ENCODE data around the gene HOXB9.

Gene HOXB9

DNA sequence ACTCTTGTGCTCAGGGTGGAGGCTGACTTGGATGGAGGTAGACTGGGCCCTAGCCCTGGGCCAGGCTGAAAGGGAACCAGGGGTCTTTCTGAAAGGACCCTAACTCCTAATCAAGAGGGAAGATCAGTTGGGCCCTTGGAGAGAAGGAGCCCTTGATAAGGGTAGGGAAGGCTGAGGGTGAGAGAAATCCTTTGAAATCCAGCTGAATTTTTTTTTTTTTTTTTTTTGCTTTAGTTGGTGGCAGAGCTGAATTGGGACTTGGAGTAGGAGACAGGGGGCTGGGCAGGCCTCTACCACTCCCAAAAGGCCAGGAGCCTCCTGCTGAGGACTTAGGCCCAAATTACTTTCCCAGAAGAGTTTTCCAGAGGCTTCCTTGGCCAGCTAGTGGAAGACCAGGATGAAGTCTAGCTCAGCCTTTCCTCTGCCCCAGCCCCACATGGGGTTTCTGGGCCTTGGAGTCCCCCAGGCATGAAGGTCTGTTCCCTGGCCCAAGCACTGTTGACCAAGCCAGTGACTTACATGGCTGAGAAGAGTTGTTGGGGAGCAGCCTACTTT is 35.5 kb downstream of the HOXB9 start:
- no peak overlapping the region for H3K4me3 ChIP-seq (ENCODE audit: low read length)
- peaks cover 99% of the 10 kb centered on the region for H3K27me3 ChIP-seq (ENCODE audit: insufficient read depth, low read length)
- H2AFZ ChIP-seq (ENCODE audit: low read depth, low read length) = no peak overlapping the region
- H3K4me1 ChIP-seq (ENCODE audit: insufficient read depth, low read length) = peaks cover 5% of the 10 kb centered on the region
- H3K9me3 ChIP-seq (ENCODE audit: low read length) = no peaks in the 10 kb centered on the region
- no peaks in the 10 kb centered on the region for H3K36me3 ChIP-seq (ENCODE audit: insufficient read depth, low read length)

DNA sequence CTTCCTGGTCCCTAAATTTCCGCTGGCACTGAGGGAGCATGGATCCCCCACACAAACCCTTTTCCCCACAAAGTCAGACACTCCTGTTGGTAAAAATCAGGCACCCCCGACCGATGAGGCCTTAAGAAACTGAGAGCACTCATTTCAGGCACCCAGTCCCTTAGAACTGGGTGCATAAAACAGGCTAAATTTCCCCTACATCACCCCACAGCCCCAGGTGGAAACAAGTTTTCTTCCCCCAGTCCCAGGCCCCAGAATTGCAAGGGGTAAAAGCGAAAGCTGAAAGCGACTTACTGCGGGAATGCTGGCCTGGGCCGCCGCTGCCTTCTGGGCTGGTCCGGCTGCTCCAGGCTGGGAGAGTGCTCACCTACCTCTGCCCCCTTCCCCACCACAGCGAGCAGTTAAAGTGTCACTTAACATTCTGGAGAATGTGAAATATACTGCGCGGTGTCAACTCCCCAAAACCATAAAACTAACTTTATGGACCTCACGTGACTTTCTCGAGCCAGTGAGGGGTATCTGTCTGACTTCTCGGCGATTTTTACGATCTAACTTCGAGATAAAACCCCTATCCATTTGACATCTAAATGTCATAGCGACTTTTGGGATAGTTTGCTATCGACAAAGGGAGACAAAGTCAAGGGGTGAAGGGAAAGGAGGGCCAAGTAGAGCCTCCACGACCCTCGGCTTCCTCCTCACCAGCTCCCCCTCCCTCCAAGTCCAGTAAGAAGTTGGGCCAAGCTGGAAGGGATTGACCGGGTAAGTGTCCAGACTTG is 36.1 kb downstream of the HOXB9 start, which contains the start of gene HOXB3:
TSS of gene HOXB3 (minus strand) at position 411 of the 776 bp plus-strand sequence. CDS start 37,767 bp downstream, outside the sequence.
- H2AFZ ChIP-seq (ENCODE audit: low read depth, low read length) = no peak within 1 kb of the TSS
- peaks cover 6% of the 10 kb centered on the region for H3K4me1 ChIP-seq (ENCODE audit: insufficient read depth, low read length)
- H3K36me3 ChIP-seq (ENCODE audit: insufficient read depth, low read length) = no peaks in the 10 kb centered on the region
- H3K27me3 ChIP-seq (ENCODE audit: insufficient read depth, low read length) = peaks cover 100% of the 10 kb centered on the region
- no peak within 1 kb of the TSS for H3K4me3 ChIP-seq (ENCODE audit: low read length)
- no peaks in the 10 kb centered on the region for H3K9me3 ChIP-seq (ENCODE audit: low read length)

DNA sequence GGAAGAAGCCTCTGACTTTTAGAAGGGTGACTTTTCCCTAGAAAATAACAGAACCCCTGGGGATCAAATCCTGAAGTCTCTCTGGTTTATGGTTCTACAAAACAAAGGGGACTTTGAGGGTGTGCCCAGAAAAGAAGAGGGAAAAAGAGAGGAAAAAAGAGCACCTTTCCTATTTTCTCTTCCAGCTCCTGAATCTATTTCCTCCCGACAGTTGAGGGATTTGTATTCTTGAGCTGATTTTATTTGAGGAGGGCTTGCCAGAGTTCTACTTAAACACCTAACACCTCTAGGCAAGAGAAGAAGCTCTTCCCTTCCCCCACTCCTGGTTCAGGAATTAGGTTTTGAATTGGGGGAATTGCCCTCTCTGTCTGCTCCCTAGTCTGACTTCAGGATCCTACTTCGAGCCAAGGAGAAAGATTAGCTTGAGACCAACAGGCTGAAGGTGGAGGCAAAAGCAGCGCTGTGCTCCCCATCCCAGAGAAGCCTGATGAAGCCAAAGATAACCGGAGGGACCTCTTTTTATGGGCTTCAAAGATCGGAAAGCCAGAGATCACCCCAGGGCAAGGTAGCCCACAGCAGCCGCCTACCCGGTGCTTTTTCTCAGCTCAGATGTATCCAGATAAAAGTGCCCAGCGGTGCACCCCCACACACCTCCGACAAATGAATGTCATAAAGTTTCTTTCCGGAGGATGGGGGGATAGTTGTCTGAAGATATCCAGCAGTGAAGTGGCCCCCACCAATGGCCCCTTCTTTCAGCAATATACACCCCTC is 36.9 kb downstream of the HOXB9 start:
- Histone ChIP-seq H3K36me3 (ENCODE audit: insufficient read depth, low read length) (no peaks in the 10 kb centered on the region), H2AFZ (ENCODE audit: low read depth, low read length) (no peak overlapping the region), H3K4me3 (ENCODE audit: low read length) (no peak overlapping the region), H3K9me3 (ENCODE audit: low read length) (no peaks in the 10 kb centered on the region), H3K27me3 (ENCODE audit: insufficient read depth, low read length) (peaks cover 98% of the 10 kb centered on the region), H3K4me1 (ENCODE audit: insufficient read depth, low read length) (peaks cover 6% of the 10 kb centered on the region)

DNA sequence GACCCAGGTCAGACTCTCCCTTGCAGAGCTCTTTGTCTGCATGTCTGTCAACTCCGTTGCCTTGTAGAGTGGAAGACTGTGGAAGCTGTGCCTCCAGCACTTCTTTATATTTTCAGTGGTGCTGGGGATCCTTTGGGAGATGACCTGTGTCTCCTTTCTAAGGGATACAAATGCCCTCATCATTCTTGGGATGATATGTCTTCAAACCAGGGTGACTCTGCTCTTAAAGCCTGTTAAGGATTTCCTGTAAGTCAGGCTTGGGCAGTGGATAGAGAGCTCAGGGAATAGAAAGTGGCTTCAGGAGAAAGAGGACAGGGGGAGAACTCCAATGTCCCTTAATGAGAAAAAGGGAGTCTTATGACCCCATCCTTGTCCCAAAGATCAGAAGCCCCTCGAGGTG is 37.6 kb downstream of the HOXB9 start:
- H3K4me3 ChIP-seq (ENCODE audit: low read length) = no peak overlapping the region

DNA sequence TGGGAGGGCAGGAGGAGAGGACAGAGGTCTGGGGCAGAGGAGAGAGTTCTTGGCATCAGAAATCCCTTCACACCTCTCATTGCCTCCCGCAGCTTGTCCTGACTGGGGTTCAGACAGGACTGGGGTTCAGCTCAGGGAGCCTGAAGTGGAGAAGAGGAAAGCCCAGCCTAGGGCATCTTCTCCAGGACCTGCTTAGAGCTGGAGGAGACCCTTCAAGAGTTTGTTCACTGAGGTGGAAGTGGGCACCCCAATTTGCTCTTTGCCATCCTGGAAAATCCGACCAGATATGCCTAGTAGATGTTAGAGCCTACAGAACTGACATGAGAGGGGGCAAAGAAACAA is 38.1 kb downstream of the HOXB9 start:
- Histone ChIP-seq H3K27me3 (ENCODE audit: insufficient read depth, low read length) (peaks cover 98% of the 10 kb centered on the region), H3K4me1 (ENCODE audit: insufficient read depth, low read length) (peaks cover 6% of the 10 kb centered on the region), H2AFZ (ENCODE audit: low read depth, low read length) (no peak overlapping the region), H3K36me3 (ENCODE audit: insufficient read depth, low read length) (no peaks in the 10 kb centered on the region), H3K4me3 (ENCODE audit: low read length) (no peak overlapping the region), H3K9me3 (ENCODE audit: low read length) (peaks cover 2% of the 10 kb centered on the region)

More for the DNA sequence above, 37.6 kb downstream of the HOXB9 start:
- Histone ChIP-seq H3K27me3 (ENCODE audit: insufficient read depth, low read length) (peaks cover 98% of the 10 kb centered on the region), H3K4me1 (ENCODE audit: insufficient read depth, low read length) (peaks cover 6% of the 10 kb centered on the region), H2AFZ (ENCODE audit: low read depth, low read length) (no peak overlapping the region), H3K36me3 (ENCODE audit: insufficient read depth, low read length) (no peaks in the 10 kb centered on the region), H3K9me3 (ENCODE audit: low read length) (no peaks in the 10 kb centered on the region)

DNA sequence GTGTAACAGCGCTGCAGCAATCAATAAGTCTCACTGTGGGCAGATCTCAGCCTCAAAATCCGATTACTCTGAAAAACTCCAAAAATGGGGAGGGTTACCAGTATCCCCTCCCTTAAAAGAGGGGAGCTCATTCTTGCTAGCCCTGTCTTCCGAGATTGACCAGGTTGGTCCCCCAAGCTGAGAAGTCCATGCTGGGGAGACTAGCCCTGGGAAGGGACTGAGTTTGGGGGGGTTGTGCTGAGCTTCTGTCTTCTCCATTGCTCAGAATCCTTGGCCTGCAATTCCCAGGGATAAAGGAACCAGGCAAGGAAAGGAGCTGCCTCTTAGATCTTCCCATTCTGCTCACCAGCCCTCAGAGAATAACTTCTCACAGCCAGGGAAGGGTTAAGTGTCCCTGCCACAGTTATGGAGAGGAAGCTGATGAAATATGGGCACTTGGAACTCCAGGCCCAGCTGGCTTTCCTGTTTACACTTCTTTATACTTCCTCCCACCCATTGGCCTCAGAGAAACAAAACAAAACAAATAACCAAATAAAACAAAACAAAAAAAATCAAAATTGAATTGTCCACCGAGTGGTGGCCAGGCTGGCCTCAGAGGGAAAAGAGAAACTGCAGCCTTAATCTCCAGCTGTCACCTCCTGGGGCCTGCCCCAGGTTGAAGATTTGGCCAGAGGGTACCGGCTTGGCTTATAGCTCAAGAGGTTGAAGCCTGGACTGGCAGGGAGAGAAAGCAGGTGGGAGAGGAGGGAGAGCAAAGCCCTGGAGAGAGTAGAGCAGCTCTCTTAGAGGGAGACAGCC is 38.7 kb downstream of the HOXB9 start:
- no peaks in the 10 kb centered on the region for H3K36me3 ChIP-seq (ENCODE audit: insufficient read depth, low read length)
- peaks cover 6% of the 10 kb centered on the region for H3K4me1 ChIP-seq (ENCODE audit: insufficient read depth, low read length)
- no peak overlapping the region for H3K4me3 ChIP-seq (ENCODE audit: low read length)
- H3K27me3 ChIP-seq (ENCODE audit: insufficient read depth, low read length) = peaks cover 98% of the 10 kb centered on the region
- peaks cover 2% of the 10 kb centered on the region for H3K9me3 ChIP-seq (ENCODE audit: low read length)
- H2AFZ ChIP-seq (ENCODE audit: low read depth, low read length) = no peak overlapping the region

DNA sequence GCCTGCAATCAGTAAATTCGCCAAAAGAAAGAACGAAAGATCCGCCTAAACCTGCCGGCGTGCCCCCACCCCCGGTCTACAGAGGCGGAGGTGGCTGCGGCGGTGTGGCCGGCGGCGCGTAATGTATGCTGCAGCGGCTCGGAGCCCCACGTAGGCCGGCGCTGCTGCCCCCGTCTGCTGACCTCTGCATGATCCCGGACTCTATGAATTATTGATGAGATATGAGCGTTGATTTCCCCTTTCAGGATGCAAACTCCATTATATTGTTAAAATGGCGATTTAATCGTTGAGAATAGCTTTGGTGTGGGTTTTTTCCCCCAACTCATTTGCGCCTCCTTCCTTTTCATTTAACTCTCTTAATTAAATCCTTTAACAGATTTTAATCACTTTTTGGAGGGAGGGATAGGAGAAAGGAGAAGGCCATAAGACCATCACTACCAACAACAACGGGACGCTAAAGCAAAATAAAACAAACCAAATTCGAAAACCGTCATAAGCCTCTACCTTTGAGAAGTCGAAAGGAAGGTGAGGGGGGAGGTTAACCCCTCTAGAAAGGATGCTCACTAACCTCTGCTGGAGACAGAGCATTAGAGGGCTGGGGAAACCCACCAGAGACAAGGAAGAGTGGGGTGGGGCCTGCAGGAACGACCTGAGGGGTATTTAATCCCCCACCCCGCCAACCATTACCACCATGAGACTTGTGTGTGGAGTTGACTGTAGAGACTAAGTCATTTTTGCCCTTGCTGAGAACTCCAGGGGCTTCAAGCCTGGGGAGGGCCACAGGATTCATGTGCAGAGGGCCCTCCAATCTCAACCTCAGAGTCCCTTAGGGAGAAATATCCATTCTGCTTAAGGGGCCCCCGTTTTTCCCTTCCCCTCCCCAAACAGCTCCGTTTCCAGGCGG is 39.6 kb downstream of the HOXB9 start:
- H3K4me3 ChIP-seq (ENCODE audit: low read length) = no peak overlapping the region

DNA sequence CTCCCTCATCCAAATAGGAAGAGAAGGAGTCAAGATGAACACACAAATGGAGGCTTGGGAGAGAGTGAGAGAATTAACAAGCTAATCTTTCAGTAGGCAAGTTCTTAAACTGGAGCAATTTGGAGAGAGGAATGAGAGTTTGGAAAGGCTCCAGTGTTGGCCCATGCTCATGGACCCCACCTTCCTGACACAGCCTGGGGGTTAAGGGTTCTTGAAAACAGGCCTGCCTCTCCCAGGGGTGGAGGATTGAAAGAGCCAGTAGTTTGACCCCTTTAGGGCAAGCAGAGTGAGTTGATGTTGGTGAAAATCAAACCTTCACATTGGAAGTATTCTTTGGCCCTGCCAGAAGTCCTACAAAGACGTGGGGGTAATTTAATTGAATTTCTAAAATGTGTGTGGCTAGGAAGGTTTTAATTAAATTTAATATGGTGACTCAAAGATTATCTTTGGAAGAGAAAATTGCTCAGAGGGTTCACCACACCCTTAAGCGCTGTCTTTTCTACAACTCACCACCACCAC is 41.9 kb downstream of the HOXB9 start:
- H3K9me3 ChIP-seq (ENCODE audit: low read length) = peaks cover 2% of the 10 kb centered on the region
- peaks cover 98% of the 10 kb centered on the region for H3K27me3 ChIP-seq (ENCODE audit: insufficient read depth, low read length)
- H3K4me1 ChIP-seq (ENCODE audit: insufficient read depth, low read length) = peaks cover 6% of the 10 kb centered on the region
- H3K36me3 ChIP-seq (ENCODE audit: insufficient read depth, low read length) = no peaks in the 10 kb centered on the region
- no peak overlapping the region for H3K4me3 ChIP-seq (ENCODE audit: low read length)
- no peak overlapping the region for H2AFZ ChIP-seq (ENCODE audit: low read depth, low read length)

More for the DNA sequence above, 39.6 kb downstream of the HOXB9 start:
- Histone ChIP-seq H3K4me1 (ENCODE audit: insufficient read depth, low read length) (peaks cover 6% of the 10 kb centered on the region), H2AFZ (ENCODE audit: low read depth, low read length) (no peak overlapping the region), H3K36me3 (ENCODE audit: insufficient read depth, low read length) (no peaks in the 10 kb centered on the region), H3K9me3 (ENCODE audit: low read length) (peaks cover 2% of the 10 kb centered on the region), H3K27me3 (ENCODE audit: insufficient read depth, low read length) (peaks cover 98% of the 10 kb centered on the region)

DNA sequence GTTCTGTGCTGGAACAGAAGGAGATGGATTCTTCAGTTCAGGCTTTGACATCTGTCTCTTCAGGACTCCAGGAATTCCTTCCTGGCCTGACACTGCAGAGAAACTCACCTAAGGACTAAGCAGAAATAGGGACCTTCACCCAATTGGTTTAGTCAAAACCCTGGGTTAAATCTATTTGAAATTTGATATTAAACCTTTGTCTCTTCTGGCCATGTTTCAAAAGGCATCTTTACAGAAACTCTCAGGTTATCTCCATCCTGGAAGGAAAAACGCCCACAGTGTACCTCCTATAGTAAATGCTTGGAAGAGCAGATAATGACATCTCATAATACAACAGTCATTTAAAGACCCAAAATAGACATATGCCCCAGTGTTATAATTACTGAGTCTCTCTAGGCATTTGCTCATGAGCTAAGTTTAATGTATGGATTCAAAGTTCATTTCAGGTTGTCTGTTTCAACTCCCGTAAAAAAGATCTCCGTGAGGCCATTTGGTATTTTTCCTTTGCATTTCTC is 42.4 kb downstream of the HOXB9 start:
- no peaks in the 10 kb centered on the region for H3K36me3 ChIP-seq (ENCODE audit: insufficient read depth, low read length)
- peaks cover 98% of the 10 kb centered on the region for H3K27me3 ChIP-seq (ENCODE audit: insufficient read depth, low read length)
- no peak overlapping the region for H3K4me3 ChIP-seq (ENCODE audit: low read length)
- H3K4me1 ChIP-seq (ENCODE audit: insufficient read depth, low read length) = peaks cover 6% of the 10 kb centered on the region
- peaks cover 2% of the 10 kb centered on the region for H3K9me3 ChIP-seq (ENCODE audit: low read length)
- no peak overlapping the region for H2AFZ ChIP-seq (ENCODE audit: low read depth, low read length)

DNA sequence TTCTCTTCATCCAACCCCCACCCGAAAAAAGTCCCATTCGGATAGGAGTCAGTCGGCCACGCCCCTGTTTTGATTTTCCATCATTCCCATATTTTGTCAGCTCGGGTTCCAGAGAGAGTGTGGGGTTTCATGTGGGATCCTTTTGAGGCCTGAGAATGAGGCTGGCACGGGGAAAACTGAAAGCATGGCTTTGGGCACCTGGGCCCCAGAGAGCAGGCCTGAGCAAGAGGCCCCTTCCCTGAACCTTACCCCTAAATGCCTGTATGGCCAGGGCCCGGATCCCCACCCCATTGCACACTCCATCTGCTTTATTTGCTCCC is 43.4 kb downstream of the HOXB9 start:
- Histone ChIP-seq H3K27me3 (ENCODE audit: insufficient read depth, low read length) (peaks cover 92% of the 10 kb centered on the region), H3K9me3 (ENCODE audit: low read length) (peaks cover 2% of the 10 kb centered on the region), H3K4me3 (ENCODE audit: low read length) (no peak overlapping the region)

DNA sequence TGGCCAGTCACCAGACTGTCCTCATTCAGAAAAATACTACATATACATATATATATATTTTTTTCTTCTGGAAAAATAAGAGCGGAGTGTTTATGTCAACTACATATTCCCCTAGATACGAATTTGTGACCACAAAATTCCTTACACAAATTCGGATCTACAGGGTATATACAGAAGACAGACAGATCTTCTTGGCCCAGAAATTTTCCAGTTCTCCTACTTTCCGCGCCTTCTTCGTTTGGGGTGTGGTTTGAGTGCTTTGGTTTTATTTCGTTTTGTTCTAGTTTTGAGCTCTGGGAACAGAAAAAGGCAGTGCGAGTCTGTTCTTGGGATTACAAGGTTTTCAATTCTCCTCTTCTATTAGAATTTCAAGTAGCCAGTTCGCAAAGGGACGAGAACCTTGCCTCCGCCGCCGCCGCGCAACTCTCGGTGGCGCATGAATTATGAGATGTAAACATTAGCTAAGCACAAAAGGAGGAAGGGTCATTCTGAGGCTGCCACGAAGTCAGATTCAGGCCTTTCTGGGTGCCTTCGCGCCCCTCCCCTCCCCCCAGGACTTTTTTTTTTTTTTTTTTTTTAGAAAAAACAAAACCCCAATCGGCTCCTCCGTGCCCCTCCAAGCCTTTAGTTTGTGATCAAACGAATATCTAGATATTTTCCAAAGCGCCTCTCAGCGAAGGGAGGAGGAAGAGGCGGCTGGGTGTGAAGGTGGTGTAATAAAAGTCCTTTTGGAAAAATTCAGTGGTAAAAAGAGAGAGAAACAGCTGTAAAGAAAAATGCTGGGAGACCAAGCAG is 46.2 kb downstream of the HOXB9 start:
- Histone ChIP-seq H3K4me1 (ENCODE audit: insufficient read depth, low read length) (no peaks in the 10 kb centered on the region), H3K27me3 (ENCODE audit: insufficient read depth, low read length) (peaks cover 91% of the 10 kb centered on the region), H3K4me3 (ENCODE audit: low read length) (no peak overlapping the region), H3K36me3 (ENCODE audit: insufficient read depth, low read length) (no peaks in the 10 kb centered on the region), H3K9me3 (ENCODE audit: low read length) (peaks cover 2% of the 10 kb centered on the region), H2AFZ (ENCODE audit: low read depth, low read length) (no peak overlapping the region)

More for the DNA sequence above, 43.4 kb downstream of the HOXB9 start:
- H2AFZ ChIP-seq (ENCODE audit: low read depth, low read length) = no peak overlapping the region
- no peaks in the 10 kb centered on the region for H3K36me3 ChIP-seq (ENCODE audit: insufficient read depth, low read length)
- peaks cover 6% of the 10 kb centered on the region for H3K4me1 ChIP-seq (ENCODE audit: insufficient read depth, low read length)

All from neuron (in vitro differentiated cells).